Esophagus muscularis mucosa (tissue), 3 donors: Measurements from ENCODE around the gene INSC.

Experiments used
- CTCF ChIP-seq, 3 experiments: fragments of 200-600 bp in 2 of 3; fragments of 450-650 bp in 1 of 3; sonication (generic) in 2 of 3; IDR thresholded peaks; one replicate each; pipeline ENCODE4 v1.5.1; 2017 to 2019; ENCODE audit warnings: antibody characterized with exemption in 3 of 3, mild to moderate bottlenecking in 2 of 3, moderate library complexity in 1 of 3
- EP300 ChIP-seq: sonication (generic); formaldehyde crosslinking; IDR thresholded peaks from one replicate; pipeline ENCODE4 v1.6.1; 2017; ENCODE audit warnings: antibody characterized with exemption

- TF ChIP-seq CTCF (IDR thresholded peaks at IDR 0.05) = no peak
- TF ChIP-seq EP300 = no peak
Observed at GRCh38 chr11:15223318-15223717, 108.6 kb downstream of the INSC start.
